Thyroid gland (tissue), 4 donors: ENCODE results near the gene SCN7A. TPM values are rescaled to one million over a fixed set of nuclear protein-coding genes. Genes with fewer than 3 reads are reported as not detected.

Experiments
- DNase-seq, 2 donors: peaks; one replicate each; pipeline ENCODE4 v3.0.0-alpha.2; 2019
- H3K27ac ChIP-seq, 3 donors: fragments of 200-600 bp; sonication (generic); 1 replicate in 2 of 3; 2 replicates in 1 of 3; pipeline ENCODE4 v1.5.1; 2016 to 2019; ENCODE audit warnings: mild to moderate bottlenecking in 1 of 3, moderate library complexity in 1 of 3
- H3K27me3 ChIP-seq: fragments of 200-600 bp; sonication (generic); one replicate; pipeline ENCODE4 v1.5.1; 2019
- H3K36me3 ChIP-seq, 2 donors: fragments of 200-600 bp; sonication (generic); one replicate each; pipeline ENCODE4 v1.5.1; 2016 to 2019
- H3K4me1 ChIP-seq, 2 donors: fragments of 200-600 bp; sonication (generic); one replicate each; pipeline ENCODE4 v1.5.1; 2017 to 2019
- H3K4me3 ChIP-seq, 3 donors: fragments of 200-600 bp; sonication (generic); replicated peaks in 1 of 3; 1 replicate in 2 of 3; 2 replicates in 1 of 3; pipeline ENCODE4 v1.5.1; 2016; ENCODE audit warnings: mild to moderate bottlenecking in 1 of 3
- H3K9me3 ChIP-seq: fragments of 200-600 bp; sonication (generic); one replicate; pipeline ENCODE4 v1.5.1; 2017
- CTCF ChIP-seq, 6 experiments: fragments of 200-600 bp in 3 of 6; fragments of 450-650 bp in 3 of 6; sonication (generic) in 3 of 6; IDR thresholded peaks; one replicate each; pipeline ENCODE4 v1.5.1; 2016 to 2019; ENCODE audit warnings: antibody characterized with exemption in 6 of 6, mild to moderate bottlenecking in 2 of 6, inconsistent platforms in 1 of 6, moderate library complexity in 1 of 6
- POLR2A ChIP-seq, 2 donors: fragments of 450-650 bp; IDR thresholded peaks; one replicate each; pipeline ENCODE4 v1.6.1; 2017; ENCODE audit warnings: antibody characterized with exemption in 2 of 2, mild to moderate bottlenecking in 2 of 2, moderate library complexity in 1 of 2
- WGBS, 2 donors: methylation state at CpG; one replicate each; pipeline ENCODE4 v1.1.5; 2017; 5-methylcytosine and 5-hydroxymethylcytosine counted together
- intact Hi-C: fragments of 100-400 bp; cut with DNase I; formaldehyde crosslinking; loops from one replicate; pipeline ENCODE4 v1.15.1; 2023
- total RNA-seq, 4 donors: library from RNA; depleted of rRNA; stranded (reverse); fragments of >200 nt; gene quantifications; one replicate each; pipeline ENCODE4 v1.2.3, GENCODE V29; 2016

Gene SCN7A
- total RNA-seq, result 1 to 10 TPM; 1.6 to 3.0 (median 2.1) TPM

DNA sequence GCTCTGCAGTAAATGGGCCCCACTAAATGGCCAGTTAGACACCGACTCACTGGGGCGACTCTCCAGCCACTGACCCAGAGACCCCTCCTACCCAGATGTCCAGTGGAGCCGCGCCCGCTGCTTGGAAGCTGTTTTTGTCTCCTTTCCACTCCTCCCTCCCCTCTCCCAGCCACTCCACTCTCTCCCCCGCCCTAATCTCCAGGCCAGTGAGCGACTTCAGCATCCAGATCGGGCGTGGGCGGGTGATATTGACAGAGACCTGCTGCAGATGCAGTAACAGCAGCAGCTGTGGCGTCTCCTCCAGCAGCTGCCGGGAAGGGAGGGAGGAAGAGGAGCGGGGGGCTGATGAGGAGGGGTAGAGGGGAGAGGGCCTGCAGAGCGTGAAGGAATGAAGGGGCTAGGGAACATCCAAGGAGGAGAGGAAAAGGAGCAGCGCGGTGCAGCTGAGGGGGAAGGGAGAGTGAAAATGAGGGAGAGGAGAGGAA is at the start of gene SCN7A:
Gene SCN7A (minus strand): TSS at position 110 of the 485 bp plus-strand sequence. CDS start 16,553 bp downstream, outside the sequence.
- TF ChIP-seq POLR2A (IDR thresholded peaks at IDR 0.05) (no peak), CTCF (IDR thresholded peaks at IDR 0.05) (no peak)
- intact Hi-C loops, result no loop called here
- 4% methylated on average over 16 of the region's 16 CpGs for WGBS, 2 donors
- no peaks in the 10 kb centered on the region for H3K4me1 ChIP-seq
- H3K27ac ChIP-seq, result no peak within 1 kb of the TSS
- no peaks in the 10 kb centered on the region for H3K9me3 ChIP-seq
- H3K27me3 ChIP-seq, result no peaks in the 10 kb centered on the region
- no peaks in the 10 kb centered on the region for H3K36me3 ChIP-seq
- H3K4me3 ChIP-seq, result no peak within 1 kb of the TSS
- DNase-seq, result peak in 1 of 2 donors; percentile 3

DNA sequence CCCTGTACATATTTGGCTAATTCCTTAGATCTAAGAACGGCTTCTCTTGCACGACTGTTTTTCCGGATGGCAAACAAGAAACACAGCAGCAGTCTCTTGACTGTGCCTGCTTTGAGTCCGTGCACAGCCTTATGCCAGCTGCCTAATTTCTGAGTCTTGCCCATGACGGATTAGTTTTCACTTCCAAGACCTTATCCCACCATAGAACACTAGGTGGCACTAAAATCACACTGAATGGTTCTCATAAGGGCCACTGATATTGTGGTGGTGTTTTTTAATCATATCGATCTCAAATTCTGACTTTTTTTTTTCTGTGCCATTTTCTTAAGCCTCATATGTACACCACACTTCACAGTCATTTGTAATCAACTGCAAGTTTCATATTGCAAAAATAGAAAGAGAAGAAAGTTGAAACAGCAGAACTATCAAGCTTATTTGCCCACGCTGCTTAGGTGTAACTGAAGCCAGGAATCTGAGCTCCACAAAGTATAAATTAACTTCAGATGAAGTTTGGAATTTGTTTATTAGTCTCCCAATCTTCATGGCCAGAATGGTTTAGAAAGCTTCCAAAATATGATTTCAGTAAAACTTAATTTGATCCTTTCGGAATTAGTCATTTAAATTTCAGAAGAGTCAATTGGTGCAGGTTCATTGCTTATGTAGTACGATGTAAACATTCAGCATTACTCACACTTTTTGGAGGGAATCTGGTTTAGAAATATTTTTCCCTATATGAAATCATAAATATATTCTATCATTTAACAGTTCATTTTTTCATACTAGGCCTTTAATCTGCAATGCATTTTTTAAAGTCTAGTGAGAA is 45.5 kb upstream of the SCN7A start:
- Histone ChIP-seq H3K9me3 (no peaks in the 10 kb centered on the region), H3K27ac (no peak overlapping the region), H3K4me3 (no peak overlapping the region), H3K36me3 (no peaks in the 10 kb centered on the region), H3K4me1 (no peaks in the 10 kb centered on the region), H3K27me3 (no peaks in the 10 kb centered on the region)
- WGBS, 2 donors, result 29 to 30% methylated on average over 9 of the region's 9 CpGs
- intact Hi-C loops, result loop anchor here (10.0 kb wide), 1 partner anchor 1575 kb away; no protein-coding TSS in a partner anchor
- TF ChIP-seq POLR2A (IDR thresholded peaks at IDR 0.05) (no peak), CTCF (IDR thresholded peaks at IDR 0.05) (peak; percentile 33 to 77 (median 58))
- DNase-seq, result peak in 1 of 2 donors; percentile 2

GRCh38 chr2:166536111-166536510 is 42.1 kb upstream of the SCN7A start:
- no peak for DNase-seq
- Histone ChIP-seq H3K4me3 (no peak overlapping the region), H3K27ac (no peak overlapping the region), H3K27me3 (no peaks in the 10 kb centered on the region), H3K4me1 (no peaks in the 10 kb centered on the region), H3K9me3 (no peaks in the 10 kb centered on the region), H3K36me3 (no peaks in the 10 kb centered on the region)
- TF ChIP-seq CTCF (IDR thresholded peaks at IDR 0.05) (no peak), POLR2A (IDR thresholded peaks at IDR 0.05) (no peak)
- intact Hi-C loops, result no loop called here
- 88 to 90% methylated on average over 2 of the region's 2 CpGs for WGBS, 2 donors

DNA sequence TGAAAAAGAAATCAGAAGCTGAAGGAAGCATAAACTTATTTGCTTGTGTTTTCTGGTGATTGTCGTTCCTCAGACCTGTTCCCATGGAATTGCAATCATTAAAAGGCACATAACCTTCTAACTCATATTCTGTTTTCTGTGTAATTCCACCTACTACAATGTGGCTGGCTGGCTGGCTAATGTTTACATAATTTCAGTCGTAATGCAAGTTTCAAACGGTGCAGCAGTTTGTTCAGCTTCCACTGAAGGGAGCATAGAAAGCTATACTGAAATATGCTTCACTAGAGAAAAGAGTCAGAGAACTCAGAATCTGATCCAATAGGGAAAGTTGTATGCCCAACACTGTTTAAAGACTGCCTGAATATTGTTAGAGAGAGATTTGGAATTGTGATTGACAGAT is 27.1 kb upstream of the SCN7A start:
- no peak for DNase-seq
- H3K9me3 ChIP-seq, result no peaks in the 10 kb centered on the region
- H3K27ac ChIP-seq, result no peak overlapping the region
- TF ChIP-seq POLR2A (IDR thresholded peaks at IDR 0.05) (no peak), CTCF (IDR thresholded peaks at IDR 0.05) (no peak)
- no peaks in the 10 kb centered on the region for H3K4me1 ChIP-seq
- intact Hi-C loops, result no loop called here
- no peak overlapping the region for H3K4me3 ChIP-seq
- no peaks in the 10 kb centered on the region for H3K27me3 ChIP-seq
- no peaks in the 10 kb centered on the region for H3K36me3 ChIP-seq
- 34 to 43% methylated on average over 3 of the region's 3 CpGs for whole genome bisulfite sequencing, 2 donors

DNA sequence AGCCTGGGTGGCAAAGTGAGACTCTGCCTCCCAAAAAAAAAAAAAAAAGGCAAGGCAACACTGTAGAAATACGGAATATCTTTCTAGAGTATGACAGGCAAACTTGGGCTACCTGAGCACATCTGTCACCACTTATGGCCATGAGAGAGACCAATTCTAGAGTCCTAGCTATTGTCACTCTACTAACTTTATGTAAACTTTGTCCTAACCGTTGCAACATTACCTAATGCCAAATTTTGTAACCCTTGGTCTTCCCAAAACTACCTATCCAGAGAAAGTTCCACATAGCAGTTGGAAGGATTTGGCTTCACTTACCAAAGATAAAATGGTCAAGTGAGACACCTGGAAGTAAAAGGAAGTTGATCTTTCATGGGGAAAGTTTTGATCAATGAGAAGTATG is 26.6 kb upstream of the SCN7A start:
- intact Hi-C loops, result no loop called here
- no peaks in the 10 kb centered on the region for H3K27me3 ChIP-seq
- H3K36me3 ChIP-seq, result no peaks in the 10 kb centered on the region
- no peak for TF ChIP-seq POLR2A (IDR thresholded peaks at IDR 0.05)
- no peak for TF ChIP-seq CTCF (IDR thresholded peaks at IDR 0.05)
- H3K4me1 ChIP-seq, result no peaks in the 10 kb centered on the region
- no peaks in the 10 kb centered on the region for H3K9me3 ChIP-seq
- no peak overlapping the region for H3K27ac ChIP-seq
- DNase-seq, result no peak
- no peak overlapping the region for H3K4me3 ChIP-seq
- WGBS, 2 donors, result 71 to 78% methylated on average over 2 of the region's 2 CpGs
